Measurements from ENCODE around the gene MYOT. TPM values are rescaled to one million over a fixed set of nuclear protein-coding genes. Genes with fewer than 3 reads are reported as not detected.

The MYOT gene
- total RNA-seq, 1 experiment from 2014 or later = not detected

GRCh38 chr5:137866541-137867388, 895 bp upstream of the MYOT start:
- no peak for TF ChIP-seq CTCF (conservative IDR thresholded peaks at IDR 0.05)
- H3K9ac ChIP-seq (ENCODE audit: extremely low read depth, insufficient read length, low read length) = no peak overlapping the region
- peaks cover 0 to 3% of the 10 kb centered on the region in 2 experiments; a peak in 1 of 4 replicates for H3K4me1 Mint-ChIP-seq
- H3K79me2 ChIP-seq (ENCODE audit: insufficient read depth, low read length) = no peaks in the 10 kb centered on the region
- no peak overlapping the region for H3K56ac ChIP-seq (ENCODE audit: insufficient read length, low read depth, low read length)
- H3K4me1 ChIP-seq (ENCODE audit: insufficient read depth, low read length) = no peaks in the 10 kb centered on the region
- no peak overlapping the region for H2BK120ac ChIP-seq (ENCODE audit: low read depth, low read length, poor library complexity, severe bottlenecking)
- H3K4me2 ChIP-seq (ENCODE audit: insufficient read depth, insufficient read length, low read length) = no peak overlapping the region
- no peak overlapping the region for H2BK12ac ChIP-seq (ENCODE audit: insufficient read length, low read depth, low read length)
- no peak overlapping the region for H3K23ac ChIP-seq (ENCODE audit: insufficient read length, low read depth, low read length)
- no peaks in the 10 kb centered on the region for H4K20me1 ChIP-seq (ENCODE audit: control insufficient read depth, insufficient read depth, insufficient read length)
- no peak overlapping the region for H3K27ac ChIP-seq (ENCODE audit: insufficient read length, low read depth, low read length)
- no peaks in the 10 kb centered on the region for H3K9me3 ChIP-seq (ENCODE audit: control insufficient read depth, low read depth, low read length)
- no peak for DNase-seq
- H2BK15ac ChIP-seq (ENCODE audit: low read depth, low read length) = no peak overlapping the region
- no peaks in the 10 kb centered on the region for H3K27me3 ChIP-seq (ENCODE audit: insufficient read depth, low read length)
- H2AK5ac ChIP-seq (ENCODE audit: insufficient read length, low read length) = no peak overlapping the region
- H3K27ac Mint-ChIP-seq = no peak overlapping the region
- no peak overlapping the region for H2AFZ ChIP-seq (ENCODE audit: low read length)
- no peak overlapping the region for H3T11ph ChIP-seq (ENCODE audit: low read length)
- H3K4ac ChIP-seq (ENCODE audit: low read depth, low read length) = no peak overlapping the region
- H3K18ac ChIP-seq (ENCODE audit: insufficient read length, low read depth, low read length) = no peak overlapping the region
- H4K91ac ChIP-seq (ENCODE audit: insufficient read length, low read depth, low read length) = no peak overlapping the region
- no peak overlapping the region for H3K4me3 Mint-ChIP-seq
- no peaks in the 10 kb centered on the region; a peak in 1 of 5 replicates for H3K9me3 Mint-ChIP-seq
- no peak overlapping the region for H4K8ac ChIP-seq (replicated peaks; ENCODE audit: insufficient read length, low read depth, low read length)
- no peak overlapping the region for H2BK20ac ChIP-seq (ENCODE audit: low read depth, low read length, poor library complexity, severe bottlenecking)
- H2BK5ac ChIP-seq (ENCODE audit: insufficient read length, low read length) = no peak overlapping the region
- no peaks in the 10 kb centered on the region for H3K36me3 Mint-ChIP-seq (ENCODE audit: insufficient read depth in 1 of 3, low read depth in 3 of 3)
- H4K5ac ChIP-seq (ENCODE audit: insufficient read length, low read depth, low read length) = no peak overlapping the region
- H3K27me3 Mint-ChIP-seq (ENCODE audit: low read depth) = peaks cover 2% of the 10 kb centered on the region
- H3K79me1 ChIP-seq (ENCODE audit: insufficient read depth, low read depth, low read length, poor library complexity, severe bottlenecking) = no peaks in the 10 kb centered on the region
- H3K14ac ChIP-seq (ENCODE audit: insufficient read depth, low read length) = no peak overlapping the region
- no CpG with 5 or more reads among the region's 4 CpGs for WGBS (ENCODE audit: extremely low coverage, insufficient read length, low lambda C conversion rate)
- no peaks in the 10 kb centered on the region for H3K23me2 ChIP-seq (ENCODE audit: insufficient read length, low read depth, low read length, poor library complexity, severe bottlenecking)

All from H9 (cell line).